SK-N-MC (cell line): Measurements from ENCODE around the gene NPPC.

Experiments
- EZH2 ChIP-seq: fragments of 200-600 bp; sonication (generic); IDR thresholded peaks from one replicate; pipeline ENCODE4 v1.6.1; 2017; ENCODE audit warnings: antibody characterized with exemption
- FOXP2 ChIP-seq: optimal IDR thresholded peaks from 2 replicates; pipeline ENCODE3; 2011; ENCODE audit warnings: mild to moderate bottlenecking, moderate library complexity; ENCODE audit not compliant: insufficient read depth; ENCODE audit errors: extremely low read length, control extremely low read depth
- POLR2AphosphoS5 ChIP-seq: IDR thresholded peaks from 2 replicates; pipeline ENCODE4 v1.6.1; 2012; ENCODE audit warnings: mild to moderate bottlenecking, low read depth, low read length, borderline replicate concordance

DNA sequence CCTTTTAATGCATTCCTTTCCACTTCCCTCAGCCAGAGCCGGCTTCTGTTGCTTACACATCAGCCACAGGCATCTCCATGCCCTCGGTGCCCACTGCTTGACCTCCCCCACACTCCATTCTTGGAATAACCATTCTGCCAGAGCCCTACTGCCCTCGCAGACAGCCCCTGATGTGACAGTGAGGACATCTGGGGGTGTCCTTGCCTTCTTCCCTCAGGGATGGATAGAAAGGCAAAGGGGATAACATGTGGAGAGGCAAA is 6.4 kb upstream of the NPPC start:
- TF ChIP-seq EZH2 (no peak), POLR2AphosphoS5 (no peak), FOXP2 (no peak)
